ENCODE measurements around the gene CAMK2G.

GRCh38 chr10:73867871-73868631 is 6.3 kb downstream of the CAMK2G start:
- no peak for TF ChIP-seq POLR2A (IDR thresholded peaks at IDR 0.05)
- TF ChIP-seq, protein P1, sequence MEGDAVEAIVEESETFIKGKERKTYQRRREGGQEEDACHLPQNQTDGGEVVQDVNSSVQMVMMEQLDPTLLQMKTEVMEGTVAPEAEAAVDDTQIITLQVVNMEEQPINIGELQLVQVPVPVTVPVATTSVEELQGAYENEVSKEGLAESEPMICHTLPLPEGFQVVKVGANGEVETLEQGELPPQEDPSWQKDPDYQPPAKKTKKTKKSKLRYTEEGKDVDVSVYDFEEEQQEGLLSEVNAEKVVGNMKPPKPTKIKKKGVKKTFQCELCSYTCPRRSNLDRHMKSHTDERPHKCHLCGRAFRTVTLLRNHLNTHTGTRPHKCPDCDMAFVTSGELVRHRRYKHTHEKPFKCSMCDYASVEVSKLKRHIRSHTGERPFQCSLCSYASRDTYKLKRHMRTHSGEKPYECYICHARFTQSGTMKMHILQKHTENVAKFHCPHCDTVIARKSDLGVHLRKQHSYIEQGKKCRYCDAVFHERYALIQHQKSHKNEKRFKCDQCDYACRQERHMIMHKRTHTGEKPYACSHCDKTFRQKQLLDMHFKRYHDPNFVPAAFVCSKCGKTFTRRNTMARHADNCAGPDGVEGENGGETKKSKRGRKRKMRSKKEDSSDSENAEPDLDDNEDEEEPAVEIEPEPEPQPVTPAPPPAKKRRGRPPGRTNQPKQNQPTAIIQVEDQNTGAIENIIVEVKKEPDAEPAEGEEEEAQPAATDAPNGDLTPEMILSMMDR (IDR thresholded peaks at IDR 0.05) = no peak

Data from right lobe of liver (tissue), 4 donors.